Central memory CD8-positive, alpha-beta T cell (primary cell): ENCODE measurements around the gene TMEM86B.
A peak's percentile ranks its signal among the peaks of the same experiment; 100 is the strongest.
"Not testable (repeated sequence)": the region's sequence is repeated elsewhere in the genome, so short reads cannot be mapped to it uniquely, and the experiment has no call there.

Experiments used
- ATAC-seq: fragments of 150-1000 bp; cut with Tn5 transposase; replicated peaks from 2 replicates; pipeline ENCODE4 v1.10.0; 2022; ENCODE audit warnings: mild to moderate bottlenecking, moderate FRiP score, moderate number of reproducible peaks; ENCODE audit not compliant: poor library complexity, severe bottlenecking; ENCODE audit errors: extremely low read depth
- DNase-seq, 2 donors: peaks; one replicate each; pipeline ENCODE4 v3.0.0; 2021; ENCODE audit warnings: low spot score in 2 of 2
- H3K27ac Mint-ChIP-seq: one replicate; pipeline ENCODE4 v1.8.0; 2022; ENCODE audit warnings: low read depth, mild to moderate bottlenecking, moderate library complexity, mixed read lengths
- H3K27me3 Mint-ChIP-seq: one replicate; pipeline ENCODE4 v1.8.0; 2022; ENCODE audit warnings: mixed read lengths
- H3K36me3 Mint-ChIP-seq: one replicate; pipeline ENCODE4 v1.8.0; 2022; ENCODE audit warnings: mild to moderate bottlenecking, moderate library complexity, mixed read lengths; ENCODE audit not compliant: insufficient read depth
- H3K4me1 Mint-ChIP-seq: one replicate; pipeline ENCODE4 v1.8.0; 2022; ENCODE audit warnings: mixed read lengths
- H3K4me3 Mint-ChIP-seq: one replicate; pipeline ENCODE4 v1.8.0; 2022; ENCODE audit warnings: mild to moderate bottlenecking, moderate library complexity, mixed read lengths
- H3K9me3 Mint-ChIP-seq: one replicate; pipeline ENCODE4 v1.8.0; 2022; ENCODE audit warnings: mixed read lengths

TMEM86B gene

DNA sequence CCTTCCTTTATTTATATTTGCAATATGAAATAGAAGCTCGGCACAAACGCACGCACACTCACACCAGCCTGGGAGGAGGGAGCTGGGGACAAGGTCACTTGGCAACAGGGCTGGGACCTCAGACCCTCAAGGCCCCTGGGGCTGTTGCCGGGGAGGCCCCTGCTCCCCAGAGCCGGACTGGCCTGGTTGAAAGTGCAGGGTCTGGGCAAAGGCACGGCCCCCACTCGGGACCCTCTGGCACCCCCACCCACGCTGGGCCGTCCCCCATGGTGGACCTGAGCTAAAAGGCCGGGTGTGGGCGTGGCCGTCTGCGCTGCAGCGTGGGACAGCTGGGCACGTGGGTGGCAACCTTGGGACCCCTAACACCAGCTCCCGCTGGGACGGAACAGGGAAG is 1.2 kb upstream of the TMEM86B start:
- Mint-ChIP-seq H3K9me3 (no peaks in the 10 kb centered on the region), H3K4me3 (no peak overlapping the region), H3K36me3 (peaks cover 43% of the 10 kb centered on the region), H3K4me1 (peaks cover 15% of the 10 kb centered on the region), H3K27ac (no peak overlapping the region), H3K27me3 (no peaks in the 10 kb centered on the region)
- ATAC-seq (no peak), DNase-seq (no peak)

DNA sequence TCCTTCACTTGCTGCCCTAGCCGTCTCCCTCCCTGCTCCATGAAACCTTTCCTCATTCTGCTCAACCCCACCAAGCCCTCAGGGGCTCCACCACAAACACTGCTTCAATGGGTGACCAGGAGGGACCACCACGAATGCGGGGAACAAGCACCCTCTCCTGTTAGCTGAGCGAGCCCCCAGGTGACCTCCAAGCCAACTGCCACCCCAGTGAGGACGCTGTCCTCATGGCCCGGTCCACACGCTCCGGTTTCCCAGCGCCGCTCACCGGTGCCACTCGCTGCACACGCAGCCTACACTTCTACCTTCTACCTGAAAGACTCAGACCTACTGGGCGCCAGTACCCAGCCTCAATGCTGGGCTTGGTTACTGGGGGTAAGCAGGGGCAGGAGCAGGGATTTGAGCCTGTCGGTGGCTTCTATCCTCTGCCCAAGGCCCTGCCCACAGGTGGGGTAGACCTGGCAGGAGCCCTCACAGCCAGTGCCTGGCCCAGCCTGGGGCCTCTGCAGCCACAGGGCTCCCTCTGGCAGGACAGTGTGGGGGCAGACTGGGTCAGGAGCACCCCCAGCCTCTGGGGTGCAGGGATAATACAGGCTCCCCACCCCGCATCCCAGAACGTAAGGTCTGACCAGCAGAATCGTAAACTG is 704 bp upstream of the TMEM86B start:
- no peak for ATAC-seq
- Mint-ChIP-seq H3K27me3 (no peaks in the 10 kb centered on the region), H3K27ac (peak overlapping the region; percentile 53), H3K36me3 (peaks cover 38% of the 10 kb centered on the region), H3K4me3 (no peak overlapping the region), H3K9me3 (no peaks in the 10 kb centered on the region), H3K4me1 (peaks cover 10% of the 10 kb centered on the region)
- DNase-seq = no peak

DNA sequence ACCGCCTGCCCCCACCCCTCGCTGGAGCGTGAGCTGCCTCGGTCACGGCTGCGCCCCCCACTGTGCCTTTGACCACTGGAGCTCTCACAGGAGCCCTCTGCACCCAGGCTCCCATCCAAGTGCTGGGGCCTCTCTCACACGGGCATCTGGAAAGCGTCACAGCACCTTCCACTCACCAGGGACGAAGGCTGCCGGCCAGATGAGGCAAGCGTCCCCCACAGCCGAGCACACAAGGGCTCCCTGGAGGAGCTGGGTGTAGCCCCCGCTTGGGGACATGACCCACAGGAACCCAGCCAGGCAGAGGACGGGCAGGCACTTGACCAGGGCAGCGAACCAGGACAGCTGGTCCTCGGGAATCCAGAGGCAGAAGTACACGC is 560 bp downstream of the TMEM86B start:
- Mint-ChIP-seq H3K4me3 (no peak overlapping the region), H3K9me3 (no peaks in the 10 kb centered on the region), H3K36me3 (peaks cover 28% of the 10 kb centered on the region), H3K27me3 (no peaks in the 10 kb centered on the region), H3K4me1 (peaks cover 6% of the 10 kb centered on the region), H3K27ac (peak overlapping the region; percentile 79)
- DNase-seq = no peak
- ATAC-seq = no peak

DNA sequence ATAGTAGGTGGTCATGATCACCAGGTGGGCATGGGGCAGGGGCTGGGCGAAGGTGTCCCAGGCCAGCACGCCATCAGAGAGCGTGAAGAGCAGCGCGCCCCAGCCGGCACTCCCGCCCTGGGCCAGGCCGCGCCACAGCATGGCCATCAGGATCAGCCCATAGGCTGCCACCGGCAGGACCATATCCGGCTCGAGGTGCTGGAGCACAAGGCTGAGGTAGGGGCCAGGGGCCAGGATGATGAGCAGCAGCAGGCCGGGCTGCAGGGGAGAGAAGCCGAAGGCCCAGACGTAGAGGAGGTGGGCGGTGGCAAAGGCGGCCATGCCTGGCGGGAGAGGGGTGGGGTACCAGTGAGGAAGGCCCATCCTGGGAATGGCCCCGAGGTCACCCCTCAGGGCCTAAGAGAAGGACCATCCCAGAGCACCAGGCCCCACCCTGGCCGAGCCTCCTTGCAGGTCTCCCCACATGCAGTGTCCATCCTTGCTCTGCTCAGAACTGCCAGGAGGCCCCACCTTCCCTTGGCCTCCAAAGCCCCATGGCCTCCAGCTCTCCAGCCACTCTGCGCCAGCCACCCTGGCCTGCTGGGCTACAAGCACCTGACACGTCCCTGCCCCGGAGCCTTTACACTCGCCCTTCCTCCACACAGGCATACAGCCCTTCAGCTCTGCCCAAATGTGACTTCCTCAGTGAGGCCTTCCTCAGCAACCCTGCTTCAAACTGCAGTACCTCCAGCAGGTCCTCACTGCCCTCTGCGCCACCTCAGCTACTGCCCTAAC is 1.1 kb downstream of the TMEM86B start:
- H3K9me3 Mint-ChIP-seq = no peaks in the 10 kb centered on the region
- peak overlapping the region; percentile 79 for H3K27ac Mint-ChIP-seq
- no peak for DNase-seq
- H3K27me3 Mint-ChIP-seq = no peaks in the 10 kb centered on the region
- peaks cover 6% of the 10 kb centered on the region for H3K4me1 Mint-ChIP-seq
- no peak overlapping the region for H3K4me3 Mint-ChIP-seq
- ATAC-seq = no peak
- peaks cover 25% of the 10 kb centered on the region for H3K36me3 Mint-ChIP-seq

DNA sequence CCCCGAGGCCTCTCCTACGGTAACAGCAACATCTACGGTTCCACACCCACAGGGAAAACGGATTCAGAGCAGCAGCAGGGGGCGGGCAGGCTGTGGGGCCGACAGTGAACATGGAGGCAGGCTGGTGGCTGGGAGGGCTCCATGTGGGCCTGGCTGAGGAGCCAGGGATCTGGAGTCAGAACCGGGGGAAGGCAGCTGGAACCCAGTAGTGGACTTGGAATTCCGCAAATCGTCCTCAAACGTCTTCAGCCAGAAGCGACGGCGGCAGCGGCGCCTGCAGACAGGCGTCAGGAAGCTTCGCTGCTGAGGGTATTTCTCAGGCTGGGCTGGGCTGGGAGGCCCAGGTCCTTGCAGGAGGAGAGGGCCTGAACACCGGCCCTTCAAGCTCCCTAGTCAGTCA is 1.8 kb downstream of the TMEM86B start:
- no peak for ATAC-seq
- Mint-ChIP-seq H3K36me3 (peaks cover 24% of the 10 kb centered on the region), H3K9me3 (no peaks in the 10 kb centered on the region), H3K27me3 (no peaks in the 10 kb centered on the region), H3K4me3 (no peak overlapping the region), H3K27ac (no peak overlapping the region), H3K4me1 (peaks cover 6% of the 10 kb centered on the region)
- DNase-seq = no peak

DNA sequence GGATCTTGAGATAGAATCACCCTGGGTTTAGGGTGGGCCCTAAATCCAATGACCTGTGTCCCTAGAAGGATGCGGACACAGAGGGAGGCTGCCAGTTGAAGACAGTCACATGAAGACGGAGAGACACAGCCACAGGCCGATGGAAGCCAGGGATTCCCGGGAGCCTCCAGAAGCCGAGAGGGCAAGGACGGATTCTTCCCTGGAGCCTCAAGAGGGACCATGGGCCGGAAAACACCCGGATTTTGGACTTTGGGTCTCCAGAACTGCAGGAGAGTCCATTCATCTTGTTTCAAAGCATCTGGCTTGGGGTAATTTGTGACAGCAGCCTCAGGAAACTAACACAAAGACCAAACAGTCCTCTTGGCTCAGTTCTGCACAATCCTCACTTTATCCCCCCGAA is 2.3 kb downstream of the TMEM86B start:
- no peak overlapping the region for H3K27ac Mint-ChIP-seq
- no peak for DNase-seq
- H3K36me3 Mint-ChIP-seq = peaks cover 24% of the 10 kb centered on the region

DNA sequence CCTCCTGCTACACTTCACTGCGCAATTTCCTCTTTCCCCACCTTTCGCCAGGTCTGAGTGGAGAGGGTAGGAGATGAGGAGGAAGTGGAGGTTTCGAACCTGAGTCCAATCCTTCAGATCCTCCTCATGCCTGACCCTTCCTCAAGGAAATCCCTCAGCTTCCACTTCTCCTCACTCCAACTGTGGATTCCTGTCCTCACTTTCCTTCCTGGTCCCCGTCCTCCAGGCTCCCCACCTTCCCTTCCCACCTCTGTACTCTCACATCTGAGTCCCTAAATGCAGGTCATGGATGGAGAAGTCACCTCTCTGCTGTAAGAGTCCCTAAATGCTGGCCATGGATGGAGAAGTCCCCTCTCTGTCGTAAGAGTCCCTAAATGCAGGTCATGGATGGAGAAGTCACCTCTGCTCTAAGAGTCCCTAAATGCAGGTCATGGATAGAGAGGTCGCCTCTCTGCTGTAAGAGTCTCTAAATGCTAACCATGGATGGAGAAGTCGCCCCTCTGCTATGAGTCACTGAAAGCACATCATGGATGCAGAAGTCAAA is 3.1 kb downstream of the TMEM86B start:
- DNase-seq = no peak
- Mint-ChIP-seq H3K4me1 (peaks cover 11% of the 10 kb centered on the region), H3K27ac (peak overlapping the region; percentile 38), H3K9me3 (no peaks in the 10 kb centered on the region), H3K4me3 (no peak overlapping the region), H3K27me3 (no peaks in the 10 kb centered on the region), H3K36me3 (peaks cover 24% of the 10 kb centered on the region)
- ATAC-seq = no peak

More for the DNA sequence above, 2.3 kb downstream of the TMEM86B start:
- ATAC-seq = no peak
- no peaks in the 10 kb centered on the region for H3K9me3 Mint-ChIP-seq
- peaks cover 11% of the 10 kb centered on the region for H3K4me1 Mint-ChIP-seq
- H3K4me3 Mint-ChIP-seq = no peak overlapping the region
- no peaks in the 10 kb centered on the region for H3K27me3 Mint-ChIP-seq

DNA sequence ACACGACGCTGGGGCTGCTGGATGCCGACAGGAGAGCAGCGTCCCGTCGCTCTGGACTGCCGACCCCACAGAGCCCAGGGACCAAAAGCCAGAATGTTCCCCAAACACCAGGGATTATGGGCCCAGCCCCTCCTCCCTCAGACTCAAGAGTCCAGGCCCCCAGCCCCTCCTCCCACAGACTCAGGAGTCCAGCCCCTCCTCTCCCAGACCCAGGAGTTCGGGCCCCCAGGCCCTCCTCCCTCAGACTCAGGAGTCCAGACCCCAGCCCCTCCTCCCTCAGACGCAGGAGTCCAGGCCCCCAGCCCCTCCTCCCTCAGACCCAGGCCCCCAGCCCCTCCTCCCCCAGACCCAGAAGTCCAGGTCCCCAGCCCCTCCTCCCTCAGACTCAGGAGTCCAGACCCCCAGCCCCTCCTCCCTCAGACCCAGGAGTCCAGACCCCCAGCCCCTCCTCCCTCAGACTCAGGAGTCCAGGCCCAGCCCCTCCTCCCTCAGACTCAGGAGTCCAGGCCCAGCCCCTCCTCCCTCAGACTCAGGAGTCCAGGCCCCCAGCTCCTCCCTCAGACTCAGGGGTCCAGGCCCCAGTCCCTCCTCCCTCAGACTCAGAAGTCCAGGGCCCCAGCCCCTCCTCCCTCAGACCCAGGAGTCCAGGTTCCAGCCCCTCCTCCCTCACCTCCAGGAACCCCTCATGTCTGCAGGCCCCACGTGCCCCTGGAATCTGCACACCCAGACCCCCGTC is 3.7 kb downstream of the TMEM86B start:
- H3K9me3 Mint-ChIP-seq, DNase-seq, H3K4me3 Mint-ChIP-seq, ATAC-seq, H3K27me3 Mint-ChIP-seq: not testable (repeated sequence)
- peaks cover 21% of the 10 kb centered on the region for H3K36me3 Mint-ChIP-seq
- peaks cover 11% of the 10 kb centered on the region for H3K4me1 Mint-ChIP-seq
- H3K27ac Mint-ChIP-seq = peak overlapping the region; percentile 38

DNA sequence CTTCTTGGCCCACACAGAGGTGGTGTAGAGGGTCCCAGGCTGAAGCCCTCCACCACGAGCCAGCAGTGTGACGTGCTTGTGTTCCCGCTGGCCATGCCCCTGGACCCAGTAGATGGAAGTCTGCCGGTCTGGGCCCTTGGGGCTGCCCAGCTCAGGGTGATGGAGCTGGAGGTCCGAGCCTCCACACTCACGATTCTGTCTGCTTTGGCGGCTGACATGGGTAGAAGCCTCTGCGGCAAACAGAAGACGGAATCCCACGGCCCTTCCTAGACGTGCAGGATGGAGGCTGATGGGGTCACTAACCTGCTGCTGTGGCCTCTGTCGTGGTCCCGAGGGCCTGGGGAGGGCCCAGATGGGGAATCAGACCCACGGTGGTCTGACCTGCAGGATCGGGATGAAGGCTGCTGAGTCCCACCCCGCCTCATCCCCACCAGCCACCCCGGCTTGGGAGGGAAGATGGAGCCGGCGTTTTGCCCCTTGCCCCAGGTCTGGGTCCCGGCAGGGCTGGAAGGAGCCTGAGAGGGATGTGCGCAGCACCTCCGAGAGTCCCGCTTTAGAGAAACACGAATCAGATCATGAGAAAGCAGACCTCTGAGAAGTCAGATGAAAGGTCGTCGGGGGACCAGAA is 4.4 kb downstream of the TMEM86B start:
- no peak for DNase-seq
- Mint-ChIP-seq H3K4me3 (no peak overlapping the region), H3K27ac (no peak overlapping the region), H3K27me3 (no peaks in the 10 kb centered on the region), H3K4me1 (peaks cover 11% of the 10 kb centered on the region), H3K36me3 (peaks cover 16% of the 10 kb centered on the region), H3K9me3 (no peaks in the 10 kb centered on the region)
- no peak for ATAC-seq

DNA sequence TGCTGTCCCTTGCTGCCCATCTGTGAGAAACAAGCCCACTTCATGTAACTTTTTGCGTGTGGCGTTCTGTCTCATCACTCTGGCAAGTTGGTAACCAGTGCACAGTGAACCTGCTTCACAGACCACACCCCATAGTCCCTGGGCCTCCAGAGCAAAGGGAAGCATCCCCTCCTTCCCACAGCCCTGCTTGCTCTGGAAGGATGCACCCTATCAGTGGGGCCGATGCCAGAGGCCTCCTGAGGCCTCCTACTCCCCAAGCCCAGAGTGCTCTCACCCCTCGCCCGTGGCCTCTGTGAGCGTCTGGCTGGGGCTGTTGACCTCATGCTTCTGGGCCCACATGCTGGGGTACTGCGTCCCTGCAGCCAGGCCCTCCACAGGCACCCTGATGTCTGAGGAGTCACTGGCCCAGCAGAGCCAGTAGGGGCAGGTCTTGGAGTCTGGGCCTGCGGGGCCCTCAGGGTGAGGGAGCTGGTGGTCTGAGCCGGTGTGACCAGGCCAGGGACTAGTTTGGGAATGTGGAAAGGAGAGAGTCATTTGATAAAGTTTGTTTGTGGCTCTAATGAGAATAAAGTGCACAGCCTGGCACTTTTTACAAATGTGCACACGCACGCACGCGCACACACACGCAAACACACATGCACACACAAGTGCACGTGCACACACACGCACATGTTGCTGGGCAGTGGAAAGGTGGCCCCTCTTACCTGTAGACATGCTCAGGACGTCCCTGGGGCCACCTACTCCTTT is 5.1 kb downstream of the TMEM86B start:
- H3K4me1 Mint-ChIP-seq = peaks cover 11% of the 10 kb centered on the region

DNA sequence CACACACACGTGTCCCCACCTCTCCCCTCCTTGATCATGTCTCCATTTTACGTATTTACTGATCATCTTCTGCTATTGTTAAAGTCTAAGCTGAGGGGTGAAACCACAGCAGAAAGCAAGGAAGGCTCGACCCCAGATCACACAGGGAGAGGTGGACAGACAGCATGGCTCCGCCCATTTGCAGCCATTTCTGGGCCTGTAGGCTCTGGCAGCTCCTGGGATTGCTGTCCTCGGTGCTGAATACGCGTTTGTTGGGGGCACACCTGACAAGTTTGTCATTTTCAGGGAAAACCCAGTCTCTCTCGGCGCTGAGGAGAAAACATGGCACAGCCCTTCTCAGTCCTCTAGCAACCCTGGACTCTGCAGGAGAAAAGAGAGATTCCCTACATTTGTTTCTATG is 8.0 kb downstream of the TMEM86B start:
- DNase-seq (no peak), ATAC-seq (no peak)
- no peaks in the 10 kb centered on the region for H3K27me3 Mint-ChIP-seq
- peaks cover 15% of the 10 kb centered on the region for H3K36me3 Mint-ChIP-seq
- no peak overlapping the region for H3K27ac Mint-ChIP-seq
- peaks cover 3% of the 10 kb centered on the region for H3K9me3 Mint-ChIP-seq
- H3K4me1 Mint-ChIP-seq = peaks cover 20% of the 10 kb centered on the region
- H3K4me3 Mint-ChIP-seq = no peak overlapping the region

More for the DNA sequence above, 5.1 kb downstream of the TMEM86B start:
- H3K9me3 Mint-ChIP-seq = no peaks in the 10 kb centered on the region
- H3K36me3 Mint-ChIP-seq = peaks cover 16% of the 10 kb centered on the region
- H3K27ac Mint-ChIP-seq = no peak overlapping the region
- H3K4me3 Mint-ChIP-seq = no peak overlapping the region
- H3K27me3 Mint-ChIP-seq = no peaks in the 10 kb centered on the region
- DNase-seq (no peak), ATAC-seq (no peak)
